B cell (primary cell): Measurements from ENCODE around the gene SLC25A29.

Experiments used
- EZH2 ChIP-seq: IDR thresholded peaks from 2 replicates; pipeline ENCODE4 v1.6.1; 2012; ENCODE audit warnings: borderline replicate concordance, low read depth, mild to moderate bottlenecking, moderate library complexity, low read length; ENCODE audit not compliant: insufficient read depth, poor library complexity, severe bottlenecking
- TF ChIP-seq, protein P1 (sequence below): fragments of 200-600 bp; IDR thresholded peaks from one replicate; pipeline ENCODE4 v1.8.0; 2022; ENCODE audit warnings: antibody characterized with exemption, mild to moderate bottlenecking

DNA sequence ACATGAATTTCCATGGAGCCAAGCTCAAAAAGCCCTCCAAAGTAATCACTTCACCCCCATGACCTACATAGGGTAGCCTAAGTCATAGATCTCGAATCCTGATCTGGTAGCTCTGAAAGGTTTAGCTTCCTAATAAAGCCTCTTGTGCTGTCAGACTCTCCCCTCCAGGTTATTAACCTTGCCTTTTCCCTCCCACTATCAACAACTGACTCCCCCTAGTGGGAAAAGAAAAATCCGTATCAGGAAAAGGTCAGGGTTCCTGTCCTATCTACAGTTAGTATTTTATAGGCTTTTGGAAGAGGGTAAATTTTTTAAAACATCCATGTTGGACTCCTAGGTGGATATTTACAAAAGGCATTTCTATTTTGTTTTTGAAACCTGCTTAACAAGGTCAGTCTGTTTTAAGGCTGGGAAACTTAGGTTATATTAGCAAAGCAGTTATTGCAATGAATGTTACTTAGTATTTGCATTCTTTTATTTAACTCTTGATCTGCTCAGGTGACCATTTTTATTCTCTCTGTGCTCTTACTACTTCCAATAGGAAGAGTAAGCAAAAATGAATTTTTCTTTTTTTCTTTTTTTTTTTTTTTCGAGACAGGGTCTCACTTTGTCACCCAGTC lies 59.3 kb downstream of the SLC25A29 start:
- TF ChIP-seq, protein P1, sequence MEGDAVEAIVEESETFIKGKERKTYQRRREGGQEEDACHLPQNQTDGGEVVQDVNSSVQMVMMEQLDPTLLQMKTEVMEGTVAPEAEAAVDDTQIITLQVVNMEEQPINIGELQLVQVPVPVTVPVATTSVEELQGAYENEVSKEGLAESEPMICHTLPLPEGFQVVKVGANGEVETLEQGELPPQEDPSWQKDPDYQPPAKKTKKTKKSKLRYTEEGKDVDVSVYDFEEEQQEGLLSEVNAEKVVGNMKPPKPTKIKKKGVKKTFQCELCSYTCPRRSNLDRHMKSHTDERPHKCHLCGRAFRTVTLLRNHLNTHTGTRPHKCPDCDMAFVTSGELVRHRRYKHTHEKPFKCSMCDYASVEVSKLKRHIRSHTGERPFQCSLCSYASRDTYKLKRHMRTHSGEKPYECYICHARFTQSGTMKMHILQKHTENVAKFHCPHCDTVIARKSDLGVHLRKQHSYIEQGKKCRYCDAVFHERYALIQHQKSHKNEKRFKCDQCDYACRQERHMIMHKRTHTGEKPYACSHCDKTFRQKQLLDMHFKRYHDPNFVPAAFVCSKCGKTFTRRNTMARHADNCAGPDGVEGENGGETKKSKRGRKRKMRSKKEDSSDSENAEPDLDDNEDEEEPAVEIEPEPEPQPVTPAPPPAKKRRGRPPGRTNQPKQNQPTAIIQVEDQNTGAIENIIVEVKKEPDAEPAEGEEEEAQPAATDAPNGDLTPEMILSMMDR, result no peak
- TF ChIP-seq EZH2, result no peak
